ENCODE measurements around the gene RMP24.
"Not testable (repeated sequence)": the region's sequence is repeated elsewhere in the genome, so short reads cannot be mapped to it uniquely, and the experiment has no call there.

RMP24 gene

GRCh38 chr18:35968278-35968880, 4.1 kb upstream of the RMP24 start:
- DNase-seq (ENCODE audit: low read depth): no peak

GRCh38 chr18:35969676-35970075, 2.8 kb upstream of the RMP24 start:
- DNase-seq (ENCODE audit: low read depth): no peak

DNA sequence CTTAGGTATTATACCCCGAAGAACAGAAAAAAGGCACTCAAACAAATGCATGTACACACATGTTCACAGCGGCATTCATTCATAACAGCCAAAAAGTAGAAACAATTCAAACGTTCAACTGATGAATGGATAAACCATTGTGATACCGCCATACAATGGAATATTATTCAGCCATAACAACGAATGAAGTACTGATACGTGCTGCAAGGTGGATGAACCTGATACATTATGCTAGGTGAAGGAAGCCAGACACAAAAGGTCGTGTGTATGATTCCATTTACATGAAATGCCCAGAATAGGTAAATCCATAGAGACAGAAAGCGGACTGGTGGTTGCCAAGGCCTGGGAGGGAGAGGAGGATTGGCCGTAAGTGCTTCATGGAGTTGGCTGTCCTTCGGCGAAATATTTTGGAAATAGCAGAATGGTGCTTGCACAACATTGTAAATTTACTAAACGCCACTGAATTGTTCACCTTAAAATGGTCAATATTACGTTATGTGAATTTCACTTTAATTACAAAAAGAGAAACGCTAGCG, 750 bp upstream of the RMP24 start:
- no peak for DNase-seq (ENCODE audit: low read depth)

GRCh38 chr18:35973650-35974049, 1.2 kb downstream of the RMP24 start:
- DNase-seq (ENCODE audit: low read depth): no peak

- DNase-seq (ENCODE audit: low read depth): no peak
Measured at GRCh38 chr18:35974181-35974580, 1.7 kb downstream of the RMP24 start.

GRCh38 chr18:35979112-35979511, 6.6 kb downstream of the RMP24 start:
- DNase-seq (ENCODE audit: low read depth): no peak

GRCh38 chr18:35982409-35983114, 10.1 kb downstream of the RMP24 start:
- DNase-seq (ENCODE audit: low read depth): no peak

- DNase-seq (ENCODE audit: low read depth): no peak
Measured at GRCh38 chr18:35983147-35983546, 10.7 kb downstream of the RMP24 start.

GRCh38 chr18:35983818-35984217, 11.3 kb downstream of the RMP24 start:
- DNase-seq (ENCODE audit: low read depth): peak; percentile 39

DNA sequence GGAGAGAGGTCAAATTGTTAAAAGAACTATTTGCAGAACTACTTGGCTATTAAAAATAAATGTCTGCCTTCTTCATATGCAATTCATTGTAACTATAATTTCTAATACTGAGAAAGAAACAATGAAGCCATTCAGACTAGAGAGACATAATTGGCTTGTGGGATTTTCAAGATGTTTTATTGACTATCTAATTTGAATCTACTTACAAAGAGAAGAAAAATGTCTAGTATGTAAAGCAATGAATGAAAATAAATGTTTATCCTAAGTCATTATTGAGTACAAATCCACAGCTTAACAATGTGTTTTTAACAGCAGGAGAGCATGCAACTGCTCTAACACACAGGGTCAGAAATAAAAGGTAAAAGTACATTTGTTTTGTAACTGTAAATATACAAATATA, 19.2 kb downstream of the RMP24 start:
- DNase-seq (ENCODE audit: low read depth): no peak

DNA sequence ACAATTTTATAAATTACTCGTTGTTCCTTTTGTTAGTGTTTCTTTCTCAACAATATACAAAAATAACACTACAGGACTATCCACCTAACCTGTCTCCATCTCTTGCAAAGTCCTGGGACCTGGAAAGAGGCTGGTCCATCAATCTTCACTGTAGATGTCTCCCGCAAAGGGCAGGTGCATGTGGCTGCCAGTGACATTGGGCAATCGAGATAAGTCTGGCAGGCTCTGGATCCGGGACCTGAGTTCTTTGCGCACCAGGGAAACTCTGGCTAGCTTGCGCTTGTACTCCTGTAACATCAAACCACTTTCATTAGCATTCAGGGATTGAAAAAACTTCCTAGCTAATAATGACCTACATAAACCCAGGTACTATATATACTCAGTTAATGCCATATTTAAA, 20.5 kb downstream of the RMP24 start:
- no peak for DNase-seq (ENCODE audit: low read depth)

- DNase-seq (ENCODE audit: low read depth): no peak
Measured at GRCh38 chr18:35998967-35999366, 26.5 kb downstream of the RMP24 start.

GRCh38 chr18:35999925-36000324, 27.4 kb downstream of the RMP24 start:
- no peak for DNase-seq (ENCODE audit: low read depth)

- DNase-seq (ENCODE audit: low read depth): no peak
Measured at GRCh38 chr18:36006997-36007396, 34.5 kb downstream of the RMP24 start.

DNA sequence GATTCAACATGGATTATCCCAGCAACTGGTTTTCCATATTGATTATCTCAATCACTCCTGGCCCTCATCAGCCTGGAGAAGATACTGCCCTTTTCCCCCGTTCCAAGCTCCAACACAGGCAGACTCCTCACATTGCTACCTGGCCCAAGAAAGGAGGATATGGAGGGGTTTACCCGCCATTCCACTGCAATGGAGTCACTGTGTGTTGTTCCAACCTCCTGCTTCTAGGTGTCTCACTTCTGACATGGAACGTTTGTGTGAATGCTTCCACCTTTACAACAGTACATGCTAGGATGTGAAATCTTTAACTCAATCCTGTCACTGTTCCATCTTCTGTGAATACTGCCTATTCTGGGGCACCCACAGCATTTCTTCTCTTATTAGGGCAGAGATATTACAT, 36.7 kb downstream of the RMP24 start:
- no peak for DNase-seq (ENCODE audit: low read depth)

DNA sequence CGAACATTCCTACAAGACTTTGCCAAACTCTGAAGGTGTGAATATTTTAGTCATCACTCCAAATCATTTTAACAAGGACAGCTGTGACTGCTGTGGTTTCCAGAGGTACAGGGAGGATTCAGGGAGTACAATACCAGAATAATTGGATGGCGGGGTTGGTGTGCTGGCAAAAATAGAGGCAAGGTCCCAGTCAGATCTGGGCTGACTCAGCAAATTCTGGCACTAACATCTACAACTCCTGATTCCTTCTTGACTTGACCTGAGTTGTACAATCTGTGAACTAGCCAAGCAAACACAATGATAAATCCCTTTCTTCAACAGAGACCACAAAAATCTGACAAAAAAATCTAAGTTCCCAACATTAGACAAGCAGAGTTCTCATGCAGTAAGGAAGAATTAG, 40.4 kb downstream of the RMP24 start:
- no peak for DNase-seq (ENCODE audit: low read depth)

DNA sequence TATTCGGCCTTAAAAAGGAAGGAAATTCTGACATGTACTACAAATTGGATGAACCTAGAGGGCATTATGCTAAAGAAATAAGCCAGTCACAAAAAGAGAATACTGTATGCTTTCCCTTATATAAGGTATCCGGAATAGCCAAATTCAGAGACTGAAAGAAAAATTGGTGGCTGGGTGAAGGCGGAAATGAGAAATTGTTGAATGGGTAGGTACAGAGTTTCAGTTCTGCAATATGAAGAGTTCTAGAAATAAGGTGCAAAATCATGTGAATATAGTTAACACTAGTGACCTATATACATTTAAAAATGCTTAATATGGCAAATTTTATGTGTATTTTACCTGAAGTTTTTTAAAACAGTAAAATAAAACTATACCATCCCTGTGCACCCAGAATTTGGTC, 43.1 kb downstream of the RMP24 start:
- DNase-seq (ENCODE audit: low read depth): no peak

- no peak for DNase-seq (ENCODE audit: low read depth)
Measured at GRCh38 chr18:36017232-36017631, 44.8 kb downstream of the RMP24 start.

DNA sequence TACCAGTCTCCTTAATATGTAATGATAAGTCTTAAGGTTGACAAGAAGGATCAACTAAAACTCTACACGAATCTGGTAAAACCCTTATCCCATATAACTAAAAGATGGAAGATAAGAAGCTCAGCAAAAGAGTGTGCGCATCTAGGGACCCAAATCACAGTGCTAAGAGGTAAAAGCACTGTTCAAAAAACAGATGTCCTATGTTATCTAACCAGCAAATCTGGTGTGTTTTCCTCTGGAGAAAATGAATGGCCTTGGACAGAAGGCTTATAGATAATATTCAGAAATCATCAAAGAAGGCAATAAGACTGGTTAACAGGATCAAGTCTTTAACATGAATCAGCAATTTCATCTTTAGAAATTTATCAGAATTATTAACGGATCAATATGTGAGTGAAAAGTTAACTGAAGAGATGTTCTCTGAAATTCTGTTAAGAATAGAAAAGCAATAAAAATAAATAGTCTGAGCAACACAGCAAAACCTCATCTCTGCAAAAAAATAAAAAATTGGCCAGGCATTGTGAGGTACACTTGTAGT, 47.8 kb downstream of the RMP24 start:
- DNase-seq (ENCODE audit: low read depth): no peak

DNA sequence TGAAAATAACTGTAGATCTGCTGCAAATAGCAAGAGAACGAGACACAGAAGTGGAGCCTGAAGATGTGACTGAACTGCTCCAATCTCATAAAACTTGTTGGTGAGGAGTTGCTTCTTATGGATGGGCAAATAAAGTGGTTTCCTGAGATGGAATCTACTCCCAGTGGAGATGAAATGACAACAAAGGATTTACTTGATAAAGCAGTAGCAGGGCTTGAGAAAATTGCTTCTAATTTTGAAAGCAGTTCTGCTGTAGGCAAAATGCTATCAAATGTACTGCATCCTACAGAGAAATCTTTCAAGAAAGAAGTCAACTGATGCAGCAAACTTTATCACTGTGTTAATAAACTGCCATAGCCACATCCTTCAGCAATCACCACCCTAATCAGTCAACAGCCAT, 50.9 kb downstream of the RMP24 start:
- no peak for DNase-seq (ENCODE audit: low read depth)

GRCh38 chr18:36024241-36024640, 51.8 kb downstream of the RMP24 start:
- not testable (repeated sequence) for DNase-seq (ENCODE audit: low read depth)

DNA sequence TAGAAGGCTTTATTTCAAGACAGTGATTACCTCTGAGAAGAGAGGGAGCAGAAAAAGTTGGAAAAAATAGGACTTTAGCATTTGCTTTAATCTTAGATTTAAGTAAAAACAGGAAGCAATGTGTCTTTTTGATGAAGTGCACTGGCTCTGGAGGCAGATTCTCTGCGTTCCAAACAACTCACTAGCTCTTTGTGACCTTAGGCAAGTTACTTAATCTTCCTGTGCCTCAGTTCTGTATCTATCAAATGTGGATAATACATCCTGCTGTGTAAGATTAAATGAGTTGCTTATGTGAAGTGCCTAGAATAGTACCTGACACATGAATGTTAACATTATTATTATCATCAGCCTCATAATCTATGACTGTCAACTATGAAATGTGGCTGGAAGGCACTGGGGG, 52.5 kb downstream of the RMP24 start:
- peak; percentile 10 for DNase-seq (ENCODE audit: low read depth)

- DNase-seq (ENCODE audit: low read depth): no peak
Measured at GRCh38 chr18:36028859-36029258, 56.4 kb downstream of the RMP24 start.

Data from GM04503 (cell line).